ENCODE measurements around the gene RBP3. TPM values are rescaled to one million over a fixed set of nuclear protein-coding genes. Genes with fewer than 3 reads are reported as not detected.

RBP3 gene
- total and polyA plus RNA-seq, 2 of the 4 experiments (the other 2 are of a cell fraction): not detected

DNA sequence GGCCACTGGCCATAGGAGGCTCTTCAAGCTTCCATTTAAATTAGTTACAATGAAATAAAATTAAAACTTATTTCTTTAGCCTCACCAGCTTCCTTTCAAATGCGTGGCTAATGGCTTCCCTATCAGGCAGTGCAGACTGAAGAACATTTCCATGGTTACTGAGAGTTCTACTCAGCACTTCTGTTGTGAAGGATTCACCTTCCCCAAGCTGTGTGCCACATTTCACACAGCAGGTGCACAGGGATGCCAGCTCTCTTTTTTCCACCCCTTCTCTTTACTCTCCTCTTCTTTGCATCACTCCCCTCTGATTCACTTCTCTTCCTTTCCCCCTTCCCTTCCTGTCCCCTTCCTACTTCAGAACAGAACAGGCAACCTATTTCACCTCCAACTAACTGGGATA, 25.1 kb upstream of the RBP3 start:
- Histone ChIP-seq H4K5ac (ENCODE audit: low read depth, low read length) (no peak overlapping the region), H3K56ac (ENCODE audit: extremely low read depth, insufficient read depth, low read length) (no peak overlapping the region), H3K4me2 (ENCODE audit: low read depth, low read length) (no peak overlapping the region), H2AK5ac (ENCODE audit: low read depth, low read length) (no peak overlapping the region), H3K9me1 (ENCODE audit: insufficient read depth, low read length) (peaks cover 4% of the 10 kb centered on the region; the same call in 1 of the 2 replicates), H3K14ac (replicated peaks; ENCODE audit: low read depth, low read length) (no peak overlapping the region), H3K36me3 (ENCODE audit: control insufficient read depth, insufficient read depth, low read length) (no peaks in the 10 kb centered on the region), H3K18ac (ENCODE audit: low read depth, low read length) (no peak overlapping the region), H3K79me1 (ENCODE audit: low read depth in 1 of 2, low read length in 2 of 2) (no peaks in the 10 kb centered on the region), H4K91ac (ENCODE audit: insufficient read depth, low read depth, low read length) (no peak overlapping the region), H3K27me3 (ENCODE audit: control insufficient read depth, insufficient read depth, low read length) (peaks cover 43% of the 10 kb centered on the region), H3K27ac (ENCODE audit: insufficient read depth, low read length) (no peak overlapping the region), H2BK5ac (ENCODE audit: low read depth, low read length, poor library complexity, severe bottlenecking) (no peak overlapping the region), H2AFZ (replicated peaks; ENCODE audit: low read length, poor library complexity) (no peak overlapping the region), H3K9me3 (ENCODE audit: control insufficient read depth, insufficient read depth, low read length) (no peaks in the 10 kb centered on the region), H2BK15ac (ENCODE audit: low read depth, low read length) (no peak overlapping the region; the same call in 2 of the 3 replicates), H4K20me1 (ENCODE audit: insufficient read depth, low read length) (no peaks in the 10 kb centered on the region), H2BK20ac (ENCODE audit: low read depth, low read length) (no peak overlapping the region), H3K4me1 (ENCODE audit: control insufficient read depth, insufficient read depth, low read length) (no peaks in the 10 kb centered on the region), H4K8ac (ENCODE audit: low read depth in 2 of 2, low read length in 2 of 2) (no peak overlapping the region), H3K4ac (ENCODE audit: low read depth, low read length) (no peak overlapping the region), H3K9ac (ENCODE audit: low read depth, low read length) (no peak overlapping the region), H3K23ac (ENCODE audit: low read depth, low read length) (no peak overlapping the region), H2AK9ac (replicated peaks; ENCODE audit: low read depth, low read length, poor library complexity) (no peak overlapping the region), H3K4me3 (ENCODE audit: insufficient read depth, low read depth, low read length) (no peak overlapping the region), H2BK120ac (ENCODE audit: low read depth, low read length) (no peak overlapping the region)
- WGBS, 2 experiments (ENCODE audit: extremely low coverage in 2 of 2, insufficient read length in 1 of 2): no CpG with 5 or more reads among the region's 1 CpG
- ATAC-seq (ENCODE audit: low read depth) (no peak), DNase-seq (no peak)
- intact Hi-C loops (cut with micrococcal nuclease) (no loop called here), dilution Hi-C loops (cut with HindIII; ENCODE audit: low sequenced_read_pairs, unreplicated experiment) (no loop called here), in situ Hi-C loops (cut with MboI; ENCODE audit: low sequenced_read_pairs) (no loop called here)
- BruUV-seq (replicated peaks): no TSS peak
- POLR2A ChIA-PET (ENCODE audit: unreplicated experiment): no interaction called here
- CTCF ChIA-PET: no interaction called here
- no peak for TF ChIP-seq RCOR1 (IDR thresholded peaks at IDR 0.05; ENCODE audit: insufficient replicate concordance, low read length)
- TF ChIP-seq, protein P1, sequence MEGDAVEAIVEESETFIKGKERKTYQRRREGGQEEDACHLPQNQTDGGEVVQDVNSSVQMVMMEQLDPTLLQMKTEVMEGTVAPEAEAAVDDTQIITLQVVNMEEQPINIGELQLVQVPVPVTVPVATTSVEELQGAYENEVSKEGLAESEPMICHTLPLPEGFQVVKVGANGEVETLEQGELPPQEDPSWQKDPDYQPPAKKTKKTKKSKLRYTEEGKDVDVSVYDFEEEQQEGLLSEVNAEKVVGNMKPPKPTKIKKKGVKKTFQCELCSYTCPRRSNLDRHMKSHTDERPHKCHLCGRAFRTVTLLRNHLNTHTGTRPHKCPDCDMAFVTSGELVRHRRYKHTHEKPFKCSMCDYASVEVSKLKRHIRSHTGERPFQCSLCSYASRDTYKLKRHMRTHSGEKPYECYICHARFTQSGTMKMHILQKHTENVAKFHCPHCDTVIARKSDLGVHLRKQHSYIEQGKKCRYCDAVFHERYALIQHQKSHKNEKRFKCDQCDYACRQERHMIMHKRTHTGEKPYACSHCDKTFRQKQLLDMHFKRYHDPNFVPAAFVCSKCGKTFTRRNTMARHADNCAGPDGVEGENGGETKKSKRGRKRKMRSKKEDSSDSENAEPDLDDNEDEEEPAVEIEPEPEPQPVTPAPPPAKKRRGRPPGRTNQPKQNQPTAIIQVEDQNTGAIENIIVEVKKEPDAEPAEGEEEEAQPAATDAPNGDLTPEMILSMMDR (conservative IDR thresholded peaks at IDR 0.05; ENCODE audit: low read depth, low read length): no peak
- no peak for TF ChIP-seq NFE2L2 (IDR thresholded peaks at IDR 0.05; ENCODE audit: low read depth, low read length)
- TF ChIP-seq FOS (IDR thresholded peaks at IDR 0.05; ENCODE audit: low read depth, low read length): no peak
- TF ChIP-seq MAZ (IDR thresholded peaks at IDR 0.05; ENCODE audit: borderline replicate concordance, low read depth, low read length): no peak
- no peak for TF ChIP-seq MXI1 (IDR thresholded peaks at IDR 0.05; ENCODE audit: borderline replicate concordance, low read depth, low read length)
- no peak for TF ChIP-seq RAD21 (IDR thresholded peaks at IDR 0.05; ENCODE audit: low read length)
- no peak for TF ChIP-seq MAFK (IDR thresholded peaks at IDR 0.05; ENCODE audit: low read depth, low read length)
- no peak for TF ChIP-seq POLR2A (IDR thresholded peaks at IDR 0.05; ENCODE audit: low read depth, low read length)
- TF ChIP-seq SMC3 (IDR thresholded peaks at IDR 0.05; ENCODE audit: low read depth, low read length): no peak
- TF ChIP-seq BHLHE40 (IDR thresholded peaks at IDR 0.05; ENCODE audit: low read depth, low read length): no peak
- no peak for TF ChIP-seq CHD1 (IDR thresholded peaks at IDR 0.05; ENCODE audit: low read depth, low read length)
- no peak for TF ChIP-seq RFX5 (IDR thresholded peaks at IDR 0.05; ENCODE audit: low read depth, low read length)

Measured in IMR-90 (cell line).